H1 (cell line): Measurements from ENCODE around the gene ADCY2. TPM values are rescaled to one million over a fixed set of nuclear protein-coding genes. Genes with fewer than 3 reads are reported as not detected.

ENCODE experiments used
- PHF8 ChIP-seq: fragments of 200-600 bp; sonication (generic); conservative IDR thresholded peaks from 2 replicates; pipeline ENCODE4 v1.7.1; 2012; ENCODE audit warnings: low read depth, mild to moderate bottlenecking, inconsistent platforms, low read length, moderate library complexity
- RNF2 ChIP-seq: fragments of 200-900, 300-1000 bp; sonication (generic); IDR thresholded peaks from 2 replicates; pipeline ENCODE4 v1.7.1; 2016; ENCODE audit warnings: borderline replicate concordance, low read depth, mild to moderate bottlenecking, antibody characterized with exemption, low read length; ENCODE audit not compliant: poor library complexity, severe bottlenecking; ENCODE audit errors: missing control alignments
- polyA plus RNA-seq, 7 experiments: library from polyadenylated mRNA; depleted of rRNA in 3 of 7; stranded (reverse) in 5 of 7; unstranded in 2 of 7; fragments of >200 nt in 5 of 7; fragments of 200-250 nt in 2 of 7; gene quantifications; 1 replicate in 5 of 7; 2 replicates in 1 of 7; 4 replicates in 1 of 7; pipeline versions ENCODE4 v1.2.1 to v1.2.3, GENCODE V29; 2011 to 2013; ENCODE audit warnings: missing spikeins in 2 of 7, mixed read lengths in 2 of 7
- total RNA-seq: library from RNA; stranded (reverse); fragmentation: NEBNext Ultra II Directional; extraction: Animal tissue kit (Norgen Biotek cat#: 25700); gene quantifications from 2 replicates; pipeline ENCODE4 v1.2.1, GENCODE V29; 2021
- TF ChIP-seq, protein P1 (sequence below): IDR thresholded peaks from 2 replicates; pipeline ENCODE4 v1.6.1; 2011; ENCODE audit warnings: low read depth, mild to moderate bottlenecking, low read length; ENCODE audit not compliant: insufficient read depth

The ADCY2 gene
- total and polyA plus RNA-seq, 2 of the 8 experiments (the other 6 are each of a cell fraction or from before 2014, with no cell fraction given): 35.8 to 122 TPM

DNA sequence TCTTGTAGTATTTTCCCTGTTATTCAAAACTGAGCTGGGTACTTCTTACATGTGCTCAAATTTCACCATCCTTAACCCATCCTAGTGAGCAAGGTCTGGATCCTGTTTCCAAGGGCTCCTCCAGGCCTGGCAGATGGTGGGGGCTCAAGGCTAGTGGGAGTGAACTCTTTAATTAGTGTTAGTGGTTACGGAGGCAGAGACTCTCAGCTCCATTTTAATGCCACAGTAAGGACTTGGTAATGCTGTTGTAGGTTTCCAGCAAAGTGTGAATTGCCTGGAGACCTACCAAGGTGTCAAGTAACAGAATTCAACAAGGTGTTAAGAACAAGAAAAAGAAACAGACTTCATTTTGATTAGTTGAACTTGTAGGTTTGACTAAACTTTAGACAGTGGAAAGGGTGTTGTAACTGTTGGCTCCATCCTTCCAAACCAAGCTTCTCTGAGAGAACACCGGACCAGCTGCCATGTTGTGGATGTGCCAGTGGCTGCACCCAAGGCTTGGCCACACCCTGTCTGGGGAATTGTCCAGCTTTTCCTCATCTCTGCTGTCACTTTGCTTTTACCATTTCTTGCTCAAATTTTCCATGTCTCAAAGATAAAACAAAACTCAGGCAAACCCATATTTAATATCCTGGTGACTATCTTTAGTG, 98.7 kb downstream of the ADCY2 start (continued):
- TF ChIP-seq RNF2 (no peak), PHF8 (no peak)
- TF ChIP-seq, protein P1, sequence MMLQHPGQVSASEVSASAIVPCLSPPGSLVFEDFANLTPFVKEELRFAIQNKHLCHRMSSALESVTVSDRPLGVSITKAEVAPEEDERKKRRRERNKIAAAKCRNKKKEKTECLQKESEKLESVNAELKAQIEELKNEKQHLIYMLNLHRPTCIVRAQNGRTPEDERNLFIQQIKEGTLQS: no peak
